Lower leg skin (tissue), 3 donors: Measurements from ENCODE around the gene SPOCK1.

Experiments
- CTCF ChIP-seq, 3 donors: fragments of 450-650 bp; IDR thresholded peaks; one replicate each; pipeline ENCODE4 v1.5.1; 2016; ENCODE audit warnings: antibody characterized with exemption in 3 of 3, mild to moderate bottlenecking in 3 of 3, moderate library complexity in 2 of 3
- POLR2A ChIP-seq, 2 donors: fragments of 450-650 bp; IDR thresholded peaks; one replicate each; pipeline ENCODE4 v1.6.1; 2016 to 2017; ENCODE audit warnings: antibody characterized with exemption in 2 of 2, mild to moderate bottlenecking in 1 of 2, moderate library complexity in 1 of 2

- TF ChIP-seq CTCF (IDR thresholded peaks at IDR 0.05) (no peak), POLR2A (IDR thresholded peaks at IDR 0.05) (no peak)
Measured at GRCh38 chr5:136963504-136963903, 535.6 kb downstream of the SPOCK1 start.
